ENCODE results near the gene CCDC34. TPM values are rescaled to one million over a fixed set of nuclear protein-coding genes. Genes with fewer than 3 reads are reported as not detected.

CCDC34 gene
- total and polyA plus RNA-seq, 2 of the 8 experiments (the other 6 are each of a cell fraction or from before 2014, with no cell fraction given) = 7.7 to 24.3 TPM

GRCh38 chr11:27353593-27354358, 9.2 kb downstream of the CCDC34 start:
- 87% methylated on average over 2 of the region's 2 CpGs; no CpG with 5 or more reads in 1 of the 2 experiments for WGBS, 2 experiments (ENCODE audit: extremely low coverage in 1 of 2, insufficient coverage in 1 of 2, insufficient read length in 1 of 2, insufficient replicate concordance in 2 of 2, low coverage in 1 of 2, low lambda C conversion rate in 2 of 2, missing lambda C conversion rate in 1 of 2)
- no peak overlapping the region for H4K5ac ChIP-seq (ENCODE audit: insufficient read length, low read depth, low read length)
- H3K79me1 ChIP-seq (ENCODE audit: low read depth, low read length) = no peaks in the 10 kb centered on the region
- peaks cover 0 to 8% (median 0%) of the 10 kb centered on the region in 4 experiments; a peak in 1 of 8 replicates for H3K36me3 ChIP-seq (ENCODE audit: control insufficient read depth in 2 of 4, insufficient read depth in 4 of 4, low read length in 3 of 4)
- H2AFZ ChIP-seq (ENCODE audit: low read length) = no peak overlapping the region
- H4K91ac ChIP-seq (replicated peaks; ENCODE audit: insufficient read length, low read length) = no peak overlapping the region
- H3K9ac ChIP-seq (replicated peaks in 1 of 4; ENCODE audit: extremely low read depth in 1 of 4, low read depth in 3 of 4, low read length in 3 of 4) = no peak overlapping the region
- H2BK12ac ChIP-seq (ENCODE audit: low read depth, low read length) = no peak overlapping the region
- peaks cover 2% of the 10 kb centered on the region; the same call in 1 of the 2 replicates for H3K23me2 ChIP-seq (ENCODE audit: low read depth, low read length)
- H3K56ac ChIP-seq (replicated peaks; ENCODE audit: insufficient read length, low read depth, low read length) = no peak overlapping the region
- no peak overlapping the region for H2BK15ac ChIP-seq (ENCODE audit: low read length)
- no peak overlapping the region for H3K14ac ChIP-seq (ENCODE audit: insufficient read length)
- H3K23ac ChIP-seq (ENCODE audit: insufficient read length) = no peak overlapping the region
- POLR2A ChIA-PET (ENCODE audit: partially characterized antibody) = interaction anchor here (1.4 kb wide), 1 partner anchor 9 kb away, joined by 4 read pairs; the partner anchor contains the start of gene CCDC34
- H3K4me1 ChIP-seq (replicated peaks in 1 of 4; ENCODE audit: control insufficient read depth in 3 of 4, insufficient read depth in 4 of 4, low read length in 3 of 4) = peaks cover 0 to 22% (median 2%) of the 10 kb centered on the region in 4 experiments; a peak in 5 of 7 replicates
- no peak overlapping the region for H3K4me3 ChIP-seq (ENCODE audit: extremely low read depth in 1 of 4, insufficient read depth in 2 of 4, low read depth in 3 of 4, low read length in 4 of 4)
- H2AK5ac ChIP-seq (ENCODE audit: low read depth, low read length) = no peak overlapping the region
- no peak overlapping the region for H3K27ac ChIP-seq (ENCODE audit: low read depth, low read length)
- H2BK20ac ChIP-seq (ENCODE audit: low read length) = no peak overlapping the region
- CTCF ChIA-PET (ENCODE audit: partially characterized antibody) = no interaction called here
- H2BK120ac ChIP-seq (replicated peaks; ENCODE audit: low read depth, low read length) = no peak overlapping the region
- H2BK5ac ChIP-seq (ENCODE audit: low read depth, low read length) = no peak overlapping the region
- FAIRE-seq = no peak
- no peak overlapping the region for H3K4ac ChIP-seq (replicated peaks; ENCODE audit: insufficient read length, low read depth, low read length)
- H3K9me3 ChIP-seq (ENCODE audit: insufficient read depth in 2 of 2, low read depth in 1 of 2, low read length in 1 of 2) = no peaks in the 10 kb centered on the region
- 0 out of 4 replicates have a peak, but pooled peaks cover 0 to 7% of the 10 kb centered on the region in 2 experiments for H3K79me2 ChIP-seq (ENCODE audit: control insufficient read depth in 1 of 2, insufficient read depth in 2 of 2, low read length in 2 of 2)
- no peak overlapping the region for H3K18ac ChIP-seq (ENCODE audit: extremely low read depth, low read length)
- H3K4me2 ChIP-seq (ENCODE audit: insufficient read depth in 1 of 2, low read depth in 2 of 2, low read length in 2 of 2) = no peak overlapping the region
- no peak for DNase-seq (ENCODE audit: low read depth in 1 of 2, low spot score in 2 of 2)
- no peaks in the 10 kb centered on the region for H3K27me3 ChIP-seq (replicated peaks in 1 of 4; ENCODE audit: control insufficient read depth in 3 of 4, extremely low read depth in 1 of 4, insufficient read depth in 3 of 4, low read length in 3 of 4)
- H4K20me1 ChIP-seq (replicated peaks in 1 of 2; ENCODE audit: control insufficient read depth in 1 of 2, insufficient read depth in 2 of 2, low read length in 2 of 2) = no peaks in the 10 kb centered on the region
- no peak overlapping the region for H4K8ac ChIP-seq (ENCODE audit: extremely low read depth, insufficient read depth, low read length)
- TF ChIP-seq SIRT6 (IDR thresholded peaks at IDR 0.05; ENCODE audit: low read length) (no peak), ASH2L (IDR thresholded peaks at IDR 0.05; ENCODE audit: low read length) (no peak), TEAD4 (IDR thresholded peaks at IDR 0.05; ENCODE audit: low read depth, low read length) (no peak), BRCA1 (IDR thresholded peaks at IDR 0.05; ENCODE audit: low read depth, low read length) (no peak), GTF2F1 (IDR thresholded peaks at IDR 0.05; ENCODE audit: borderline replicate concordance, low read depth, low read length) (no peak), POU5F1 (IDR thresholded peaks at IDR 0.05; ENCODE audit: low read depth, low read length) (no peak), ATF2 (IDR thresholded peaks at IDR 0.05; ENCODE audit: low read length) (no peak), SAP30 (IDR thresholded peaks at IDR 0.05; ENCODE audit: insufficient read depth, insufficient replicate concordance, low read length) (no peak), PHF8 (conservative IDR thresholded peaks at IDR 0.05; ENCODE audit: low read depth, low read length) (no peak), YY1 (IDR thresholded peaks at IDR 0.05; ENCODE audit: low read depth, low read length) (no peak), CBX5 (IDR thresholded peaks at IDR 0.05; ENCODE audit: low read depth, low read length) (no peak)

All from H1 (cell line).